ENCODE results near the gene GPR158.

- TF ChIP-seq CTCF (conservative IDR thresholded peaks at IDR 0.05) = no peak
- TF ChIP-seq EZH2 (IDR thresholded peaks at IDR 0.05; ENCODE audit: low read depth) = no peak
These were observed 334.4 kb downstream of the GPR158 start for GRCh38 chr10:25509151-25509550.
